ENCODE data around the gene OPHN1. TPM values are rescaled to one million over a fixed set of nuclear protein-coding genes. Genes with fewer than 3 reads are reported as not detected.
"Not testable (repeated sequence)": the region's sequence is repeated elsewhere in the genome, so short reads cannot be mapped to it uniquely, and the experiment has no call there.

Gene OPHN1
- total RNA-seq, 4 donors from 2014 or later = 7.0 to 11.5 (median 10.5) TPM

DNA sequence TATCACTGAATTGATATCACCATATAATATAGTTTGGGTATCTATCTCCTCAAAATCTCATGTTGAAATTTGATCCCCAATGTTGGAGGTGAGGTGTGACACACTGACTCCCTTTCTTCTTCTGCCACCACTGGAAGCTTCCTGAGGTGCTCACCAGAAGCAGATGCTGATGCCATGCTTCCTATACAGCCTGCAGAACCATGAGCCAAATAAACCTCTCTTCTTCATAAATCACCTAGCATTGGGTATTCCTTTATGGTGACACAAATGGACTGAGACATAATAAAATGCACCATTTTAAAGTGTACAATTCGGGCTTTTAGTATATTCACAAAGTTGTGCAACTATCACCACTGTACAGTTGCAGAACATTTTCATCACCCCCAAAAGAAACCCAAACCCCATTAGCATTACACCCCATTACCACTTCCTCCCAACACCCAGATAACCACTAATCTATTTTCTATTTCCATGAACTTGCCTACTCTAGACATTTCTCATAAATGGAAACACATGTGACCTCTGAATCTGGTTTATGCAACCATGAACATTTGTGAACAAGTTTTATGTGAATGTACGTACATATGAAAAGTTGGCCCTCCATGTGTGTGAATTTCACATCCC lies 148.9 kb downstream of the OPHN1 start:
- Histone ChIP-seq H3K27ac (no peak overlapping the region), H3K9me3 (no peaks in the 10 kb centered on the region), H3K27me3 (no peaks in the 10 kb centered on the region), H3K36me3 (no peaks in the 10 kb centered on the region), H3K4me3 (replicated peaks in 1 of 3) (no peak overlapping the region), H3K4me1 (no peaks in the 10 kb centered on the region)
- 90 to 95% methylated on average over 2 of the region's 2 CpGs for WGBS, 2 donors
- intact Hi-C loops (cut with DNase I) = no loop called here
- TF ChIP-seq, protein P1, sequence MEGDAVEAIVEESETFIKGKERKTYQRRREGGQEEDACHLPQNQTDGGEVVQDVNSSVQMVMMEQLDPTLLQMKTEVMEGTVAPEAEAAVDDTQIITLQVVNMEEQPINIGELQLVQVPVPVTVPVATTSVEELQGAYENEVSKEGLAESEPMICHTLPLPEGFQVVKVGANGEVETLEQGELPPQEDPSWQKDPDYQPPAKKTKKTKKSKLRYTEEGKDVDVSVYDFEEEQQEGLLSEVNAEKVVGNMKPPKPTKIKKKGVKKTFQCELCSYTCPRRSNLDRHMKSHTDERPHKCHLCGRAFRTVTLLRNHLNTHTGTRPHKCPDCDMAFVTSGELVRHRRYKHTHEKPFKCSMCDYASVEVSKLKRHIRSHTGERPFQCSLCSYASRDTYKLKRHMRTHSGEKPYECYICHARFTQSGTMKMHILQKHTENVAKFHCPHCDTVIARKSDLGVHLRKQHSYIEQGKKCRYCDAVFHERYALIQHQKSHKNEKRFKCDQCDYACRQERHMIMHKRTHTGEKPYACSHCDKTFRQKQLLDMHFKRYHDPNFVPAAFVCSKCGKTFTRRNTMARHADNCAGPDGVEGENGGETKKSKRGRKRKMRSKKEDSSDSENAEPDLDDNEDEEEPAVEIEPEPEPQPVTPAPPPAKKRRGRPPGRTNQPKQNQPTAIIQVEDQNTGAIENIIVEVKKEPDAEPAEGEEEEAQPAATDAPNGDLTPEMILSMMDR (IDR thresholded peaks at IDR 0.05) = no peak
- TF ChIP-seq POLR2A (IDR thresholded peaks at IDR 0.05) = no peak
- DNase-seq = no peak

DNA sequence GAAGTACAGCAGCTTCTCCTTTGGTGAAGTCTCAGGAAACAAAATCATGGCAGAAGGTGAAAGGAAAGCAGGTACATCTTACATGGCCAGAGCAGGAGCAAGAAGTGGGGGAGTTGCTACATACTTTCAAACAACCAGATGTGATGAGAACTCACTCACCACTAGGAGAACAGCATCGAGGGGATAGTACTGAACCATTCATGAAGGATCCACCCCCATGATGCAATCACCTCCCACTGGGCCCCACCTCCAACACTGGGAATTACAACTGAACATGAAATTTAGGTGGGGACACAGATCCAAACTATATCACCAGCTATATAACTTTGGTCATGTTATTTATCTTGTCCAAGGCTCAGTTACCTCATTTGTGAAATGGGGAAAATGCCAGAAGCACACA lies 159.4 kb downstream of the OPHN1 start:
- H3K36me3 ChIP-seq = no peaks in the 10 kb centered on the region
- no peak overlapping the region for H3K4me3 ChIP-seq (replicated peaks in 1 of 3)
- H3K27me3 ChIP-seq = no peaks in the 10 kb centered on the region
- 25 to 35% methylated on average over 1 of the region's 1 CpG for WGBS, 2 donors
- no peaks in the 10 kb centered on the region for H3K9me3 ChIP-seq
- DNase-seq = no peak
- H3K27ac ChIP-seq = no peak overlapping the region
- H3K4me1 ChIP-seq = no peaks in the 10 kb centered on the region
- TF ChIP-seq, protein P1 (IDR thresholded peaks at IDR 0.05) = no peak
- TF ChIP-seq POLR2A (IDR thresholded peaks at IDR 0.05) = no peak
- intact Hi-C loops (cut with DNase I) = no loop called here

DNA sequence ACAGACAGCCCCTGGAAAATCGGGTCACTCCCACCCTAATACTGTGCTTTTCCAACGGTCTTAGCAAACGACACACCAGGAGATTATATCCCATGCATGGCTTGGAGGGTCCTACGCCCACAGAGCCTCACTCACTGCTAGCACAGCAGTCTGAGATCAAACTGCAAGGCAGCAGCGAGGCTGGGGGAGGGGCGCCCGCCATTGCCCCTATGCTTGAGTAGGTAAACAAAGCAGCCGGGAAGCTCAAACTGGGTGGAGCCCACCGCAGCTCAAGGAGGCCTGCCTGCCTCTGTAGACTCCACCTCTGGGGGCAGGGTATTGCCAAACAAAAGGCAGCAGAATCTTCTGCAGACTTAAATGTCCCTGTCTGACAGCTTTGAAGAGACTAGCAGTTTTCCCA lies 168.5 kb downstream of the OPHN1 start:
- H3K27me3 ChIP-seq; H3K4me3 ChIP-seq (replicated peaks in 1 of 3); H3K4me1 ChIP-seq; DNase-seq; H3K36me3 ChIP-seq; intact Hi-C loops (cut with DNase I); H3K27ac ChIP-seq; H3K9me3 ChIP-seq: not testable (repeated sequence)
- 87% methylated on average over 3 of the region's 9 CpGs; no CpG with 5 or more reads in 1 of the 2 donors for whole genome bisulfite sequencing, 2 donors

DNA sequence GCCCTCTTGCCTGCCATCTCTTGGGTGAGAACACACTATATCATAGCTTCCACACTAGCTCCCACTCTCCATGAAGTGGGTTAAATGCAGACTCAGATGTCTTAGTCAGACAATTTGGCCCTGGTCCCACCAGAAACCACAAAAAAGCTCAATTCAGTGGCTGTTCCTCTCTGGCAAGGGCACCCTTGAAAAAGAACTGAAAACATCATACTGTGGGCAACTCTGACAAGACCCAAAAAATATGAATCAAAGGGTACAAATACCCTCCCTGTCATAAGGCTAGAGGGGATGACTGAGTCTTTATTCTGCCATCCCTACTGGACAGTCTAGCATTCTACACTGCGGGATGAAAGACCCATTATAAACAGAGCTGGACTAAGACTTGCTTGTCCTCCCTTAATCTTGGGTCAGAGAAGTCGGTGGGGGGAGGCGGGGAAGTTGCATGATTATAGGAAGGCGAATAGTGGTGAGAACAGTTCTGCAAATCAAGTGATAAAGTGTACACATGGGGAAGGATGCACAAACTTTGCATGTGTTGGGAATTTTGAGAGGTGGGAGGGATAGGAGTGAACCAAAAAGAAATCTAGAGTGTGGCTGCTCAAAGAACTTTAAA lies 172.1 kb downstream of the OPHN1 start:
- 93 to 95% methylated on average over 4 of the region's 4 CpGs for WGBS, 2 donors
- intact Hi-C loops (cut with DNase I) = no loop called here
- Histone ChIP-seq H3K36me3 (no peaks in the 10 kb centered on the region), H3K9me3 (no peaks in the 10 kb centered on the region), H3K4me3 (replicated peaks in 1 of 3) (no peak overlapping the region), H3K27me3 (no peaks in the 10 kb centered on the region), H3K27ac (no peak overlapping the region), H3K4me1 (no peaks in the 10 kb centered on the region)
- TF ChIP-seq POLR2A (IDR thresholded peaks at IDR 0.05) = no peak
- TF ChIP-seq, protein P1 (IDR thresholded peaks at IDR 0.05) = no peak
- no peak for DNase-seq

DNA sequence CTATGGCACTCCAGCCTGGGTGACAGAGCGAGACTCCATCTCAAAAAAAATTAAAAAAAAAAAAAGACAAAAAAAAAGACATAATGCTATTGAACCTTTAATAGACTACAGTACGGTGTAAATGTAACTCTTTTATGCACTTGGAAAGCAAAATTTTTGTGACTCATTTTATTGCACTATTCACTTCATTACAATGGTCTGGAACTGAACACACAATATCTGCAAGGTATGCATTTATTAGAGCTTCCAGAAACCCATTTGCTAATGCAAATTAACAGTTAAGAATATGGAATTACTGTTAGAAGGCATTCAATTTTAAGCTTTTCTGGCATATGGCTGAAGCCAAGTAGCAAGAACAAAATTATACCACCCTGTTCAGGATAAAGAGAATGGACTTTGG lies 176.3 kb downstream of the OPHN1 start:
- 89 to 100% methylated on average over 2 of the region's 2 CpGs for WGBS, 2 donors
- intact Hi-C loops (cut with DNase I) = no loop called here
- H3K27me3 ChIP-seq = no peaks in the 10 kb centered on the region

More for the DNA sequence above, 176.3 kb downstream of the OPHN1 start:
- H3K36me3 ChIP-seq = no peaks in the 10 kb centered on the region
- H3K9me3 ChIP-seq = no peaks in the 10 kb centered on the region
- H3K27ac ChIP-seq = no peak overlapping the region
- TF ChIP-seq, protein P1 (IDR thresholded peaks at IDR 0.05) = no peak
- no peak for TF ChIP-seq POLR2A (IDR thresholded peaks at IDR 0.05)
- DNase-seq = no peak
- no peak overlapping the region for H3K4me3 ChIP-seq (replicated peaks in 1 of 3)
- no peaks in the 10 kb centered on the region for H3K4me1 ChIP-seq
